ENCODE data around the gene ARSK.
"Not testable (repeated sequence)": the region's sequence is repeated elsewhere in the genome, so short reads cannot be mapped to it uniquely, and the experiment has no call there.

The ARSK gene

GRCh38 chr5:95620870-95621838 lies 66.3 kb downstream of the ARSK start:
- no peak for TF ChIP-seq ZNF274 (IDR thresholded peaks at IDR 0.05; ENCODE audit: low read depth, low read length)
- peak overlapping the region; percentile 64; the same call in 1 of the 2 replicates for H3K4me3 ChIP-seq (ENCODE audit: low read length)

- no peak overlapping the region for H3K4me3 ChIP-seq (ENCODE audit: low read length)
- no peak for TF ChIP-seq ZNF274 (IDR thresholded peaks at IDR 0.05; ENCODE audit: low read depth, low read length)
These were observed 67.1 kb downstream of the ARSK start for GRCh38 chr5:95621839-95622629.

- no peak overlapping the region for H3K4me3 ChIP-seq (ENCODE audit: low read length)
- TF ChIP-seq ZNF274 (IDR thresholded peaks at IDR 0.05; ENCODE audit: low read depth, low read length): no peak
These were observed 68.8 kb downstream of the ARSK start for GRCh38 chr5:95623706-95624105.

GRCh38 chr5:95624368-95624767 lies 69.5 kb downstream of the ARSK start:
- no peak for TF ChIP-seq ZNF274 (IDR thresholded peaks at IDR 0.05; ENCODE audit: low read depth, low read length)
- no peak overlapping the region for H3K4me3 ChIP-seq (ENCODE audit: low read length)

GRCh38 chr5:95626701-95627100 lies 71.8 kb downstream of the ARSK start:
- no peak overlapping the region for H3K4me3 ChIP-seq (ENCODE audit: low read length)
- TF ChIP-seq ZNF274 (IDR thresholded peaks at IDR 0.05; ENCODE audit: low read depth, low read length): no peak

GRCh38 chr5:95627971-95628810 lies 73.3 kb downstream of the ARSK start:
- TF ChIP-seq ZNF274 (IDR thresholded peaks at IDR 0.05; ENCODE audit: low read depth, low read length): no peak
- H3K4me3 ChIP-seq (ENCODE audit: low read length): no peak overlapping the region

GRCh38 chr5:95628933-95629332 lies 74.0 kb downstream of the ARSK start:
- TF ChIP-seq ZNF274 (IDR thresholded peaks at IDR 0.05; ENCODE audit: low read depth, low read length): no peak
- no peak overlapping the region for H3K4me3 ChIP-seq (ENCODE audit: low read length)

- H3K4me3 ChIP-seq (ENCODE audit: low read length): no peak overlapping the region
- TF ChIP-seq ZNF274 (IDR thresholded peaks at IDR 0.05; ENCODE audit: low read depth, low read length): no peak
These were observed 75.6 kb downstream of the ARSK start for GRCh38 chr5:95630394-95630917.

GRCh38 chr5:95631255-95631958 lies 76.5 kb downstream of the ARSK start:
- no peak for TF ChIP-seq ZNF274 (IDR thresholded peaks at IDR 0.05; ENCODE audit: low read depth, low read length)
- no peak overlapping the region for H3K4me3 ChIP-seq (ENCODE audit: low read length)

GRCh38 chr5:95631991-95632675 lies 77.2 kb downstream of the ARSK start:
- no peak overlapping the region for H3K4me3 ChIP-seq (ENCODE audit: low read length)
- TF ChIP-seq ZNF274 (IDR thresholded peaks at IDR 0.05; ENCODE audit: low read depth, low read length): no peak

GRCh38 chr5:95632942-95633341 lies 78.0 kb downstream of the ARSK start:
- H3K4me3 ChIP-seq (ENCODE audit: low read length): not testable (repeated sequence)

- TF ChIP-seq ZNF274 (IDR thresholded peaks at IDR 0.05; ENCODE audit: low read depth, low read length): no peak
- H3K4me3 ChIP-seq (ENCODE audit: low read length): no peak overlapping the region
These were observed 78.8 kb downstream of the ARSK start for GRCh38 chr5:95633671-95634070.

- no peak overlapping the region for H3K4me3 ChIP-seq (ENCODE audit: low read length)
- TF ChIP-seq ZNF274 (IDR thresholded peaks at IDR 0.05; ENCODE audit: low read depth, low read length): no peak
These were observed 79.2 kb downstream of the ARSK start for GRCh38 chr5:95634081-95634480.

All from GM08714 (cell line).